Right lobe of liver (tissue), 4 donors: ENCODE results near the gene CD244.

Experiments used
- CTCF ChIP-seq, 4 donors: fragments of 200-600 bp in 3 of 4; fragments of 450-650 bp in 1 of 4; IDR thresholded peaks; one replicate each; pipeline versions ENCODE4 v1.5.1 to v1.8.0; 2016 to 2022; ENCODE audit warnings: antibody characterized with exemption in 4 of 4, mild to moderate bottlenecking in 2 of 4
- POLR2A ChIP-seq: fragments of 450-650 bp; IDR thresholded peaks from one replicate; pipeline ENCODE4 v1.6.1; 2017; ENCODE audit warnings: antibody characterized with exemption, mild to moderate bottlenecking
- donor health status: DM: no; HTN: no; CAD: no.
- donor health status: DM: no; HTN: no; CAD: no.
- donor health status: DM: no; HTN: yes; CAD: no.

DNA sequence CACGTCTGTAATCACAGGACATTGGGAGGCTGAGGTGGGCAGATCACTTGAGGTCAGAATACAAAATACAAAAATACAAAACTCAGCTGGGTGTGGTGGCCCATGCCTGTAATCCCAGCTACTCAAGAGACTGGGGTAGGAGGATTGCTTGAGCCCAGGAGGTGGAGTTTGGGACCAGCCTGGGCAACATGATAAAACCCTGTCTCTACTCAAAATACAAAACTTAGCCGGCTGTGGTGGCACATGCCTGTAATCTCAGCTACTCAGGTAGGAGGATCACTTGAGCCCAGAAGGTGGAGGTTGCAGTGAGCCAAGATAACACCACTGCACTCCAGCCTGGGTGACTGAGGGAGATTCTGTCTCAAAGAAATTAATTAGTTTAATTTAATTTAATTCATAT is 28.8 kb upstream of the CD244 start:
- no peak for TF ChIP-seq CTCF (IDR thresholded peaks at IDR 0.05)
- no peak for TF ChIP-seq POLR2A
